Measurements from ENCODE around the gene PPP2R2B.
A peak's percentile ranks its signal among the peaks of the same experiment; 100 is the strongest.

Gene PPP2R2B

GRCh38 chr5:146659961-146660360, 218.6 kb downstream of the PPP2R2B start:
- peaks cover 8% of the 10 kb centered on the region for H3K9me3 Mint-ChIP-seq
- peaks cover 10% of the 10 kb centered on the region for H3K4me1 Mint-ChIP-seq
- H3K36me3 Mint-ChIP-seq (ENCODE audit: low read depth): peaks cover 7% of the 10 kb centered on the region
- no peak for TF ChIP-seq CTCF (IDR thresholded peaks at IDR 0.05)
- no peaks in the 10 kb centered on the region for H3K27me3 Mint-ChIP-seq (ENCODE audit: low read depth, poor library complexity)
- no peak for DNase-seq
- no peak overlapping the region for H3K27ac Mint-ChIP-seq
- no peak overlapping the region for H3K4me3 Mint-ChIP-seq

GRCh38 chr5:146656703-146657102, 221.9 kb downstream of the PPP2R2B start:
- H3K4me1 Mint-ChIP-seq: peaks cover 10% of the 10 kb centered on the region
- peaks cover 4% of the 10 kb centered on the region for H3K27me3 Mint-ChIP-seq (ENCODE audit: low read depth, poor library complexity)
- H3K36me3 Mint-ChIP-seq (ENCODE audit: low read depth): no peaks in the 10 kb centered on the region
- no peaks in the 10 kb centered on the region for H3K9me3 Mint-ChIP-seq
- no peak for DNase-seq
- peak overlapping the region; percentile 86 for H3K27ac Mint-ChIP-seq
- H3K4me3 Mint-ChIP-seq: no peak overlapping the region
- TF ChIP-seq CTCF (IDR thresholded peaks at IDR 0.05): no peak

GRCh38 chr5:146653560-146653959, 225.0 kb downstream of the PPP2R2B start:
- Mint-ChIP-seq H3K27ac (peak overlapping the region; percentile 9), H3K4me1 (peaks cover 10% of the 10 kb centered on the region), H3K36me3 (ENCODE audit: low read depth) (no peaks in the 10 kb centered on the region), H3K4me3 (no peak overlapping the region), H3K9me3 (no peaks in the 10 kb centered on the region), H3K27me3 (ENCODE audit: low read depth, poor library complexity) (peaks cover 7% of the 10 kb centered on the region)
- TF ChIP-seq CTCF (IDR thresholded peaks at IDR 0.05): no peak
- DNase-seq: no peak

GRCh38 chr5:146652547-146652946, 226.0 kb downstream of the PPP2R2B start:
- Mint-ChIP-seq H3K9me3 (no peaks in the 10 kb centered on the region), H3K36me3 (ENCODE audit: low read depth) (no peaks in the 10 kb centered on the region), H3K4me1 (peaks cover 10% of the 10 kb centered on the region), H3K27me3 (ENCODE audit: low read depth, poor library complexity) (peaks cover 7% of the 10 kb centered on the region), H3K4me3 (no peak overlapping the region), H3K27ac (no peak overlapping the region)
- TF ChIP-seq CTCF (IDR thresholded peaks at IDR 0.05): no peak
- DNase-seq: no peak

- Mint-ChIP-seq H3K27ac (no peak overlapping the region), H3K36me3 (ENCODE audit: low read depth) (no peaks in the 10 kb centered on the region), H3K27me3 (ENCODE audit: low read depth, poor library complexity) (peaks cover 10% of the 10 kb centered on the region), H3K9me3 (no peaks in the 10 kb centered on the region), H3K4me3 (no peak overlapping the region), H3K4me1 (no peaks in the 10 kb centered on the region)
- DNase-seq: no peak
- no peak for TF ChIP-seq CTCF (IDR thresholded peaks at IDR 0.05)
Observed at GRCh38 chr5:146647656-146648199, 230.8 kb downstream of the PPP2R2B start.

- Mint-ChIP-seq H3K9me3 (no peaks in the 10 kb centered on the region), H3K4me1 (no peaks in the 10 kb centered on the region), H3K4me3 (no peak overlapping the region), H3K27ac (no peak overlapping the region), H3K27me3 (ENCODE audit: low read depth, poor library complexity) (peaks cover 10% of the 10 kb centered on the region), H3K36me3 (ENCODE audit: low read depth) (no peaks in the 10 kb centered on the region)
- no peak for TF ChIP-seq CTCF (IDR thresholded peaks at IDR 0.05)
- DNase-seq: no peak
Observed at GRCh38 chr5:146646441-146646840, 232.1 kb downstream of the PPP2R2B start.

Data from nephron progenitor cell (in vitro differentiated cells).